ENCODE data around the gene ATP11C. TPM values are rescaled to one million over a fixed set of nuclear protein-coding genes. Genes with fewer than 3 reads are reported as not detected.
A peak's percentile ranks its signal among the peaks of the same experiment; 100 is the strongest.

The ATP11C gene
- total RNA-seq, 2 experiments from 2014 or later, result 15.2 to 18.2 TPM

DNA sequence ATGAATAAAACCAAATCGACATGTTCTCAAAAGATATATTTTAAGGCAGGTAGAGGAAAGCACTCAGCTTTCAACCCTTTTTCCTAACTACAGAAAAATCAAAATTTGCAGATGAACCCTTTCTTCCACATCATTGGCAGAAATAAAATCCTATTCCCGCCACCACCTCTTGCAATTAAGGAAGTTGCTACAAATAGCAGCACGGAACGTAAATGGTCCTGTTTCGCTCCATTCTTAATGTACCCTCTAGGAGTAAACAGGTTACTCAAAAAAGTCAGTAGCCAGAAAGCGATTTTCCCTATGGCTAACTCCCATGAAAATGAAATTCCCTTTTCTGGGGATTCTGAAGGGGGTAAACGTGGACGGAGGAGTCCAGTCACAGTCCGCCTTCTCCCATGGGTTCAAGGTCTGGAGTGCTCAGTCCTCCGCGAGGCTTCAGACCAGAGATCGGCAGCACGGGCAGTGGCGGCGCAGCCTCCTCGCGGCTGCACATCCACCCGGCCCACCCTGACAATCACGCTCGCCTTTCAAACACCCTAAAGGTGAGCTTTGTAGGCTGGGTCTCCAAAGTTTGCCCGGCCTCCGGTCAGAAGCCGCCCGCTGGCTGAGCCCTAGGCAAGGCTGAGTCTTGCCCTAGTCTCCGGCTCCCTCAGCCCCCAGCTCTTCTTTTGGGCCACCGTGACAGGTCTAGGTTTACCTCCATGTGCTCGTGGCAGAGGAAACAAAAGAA lies 1.8 kb downstream of the ATP11C start:
- no peak for ATAC-seq (ENCODE audit: poor library complexity)
- H3K4me3 ChIP-seq (ENCODE audit: low read length), result peak overlapping the region; percentile 78
- Mint-ChIP-seq H3K4me3 (peak overlapping the region; percentile 89), H3K27me3 (no peaks in the 10 kb centered on the region), H3K4me1 (ENCODE audit: low read depth) (peaks cover 45% of the 10 kb centered on the region), H3K27ac (peak overlapping the region; percentile 80), H3K9me3 (no peaks in the 10 kb centered on the region), H3K36me3 (ENCODE audit: low read depth) (peaks cover 10% of the 10 kb centered on the region)
- H3K4me1 ChIP-seq (ENCODE audit: insufficient read depth, low read length), result peaks cover 13% of the 10 kb centered on the region
- TF ChIP-seq, protein P1, sequence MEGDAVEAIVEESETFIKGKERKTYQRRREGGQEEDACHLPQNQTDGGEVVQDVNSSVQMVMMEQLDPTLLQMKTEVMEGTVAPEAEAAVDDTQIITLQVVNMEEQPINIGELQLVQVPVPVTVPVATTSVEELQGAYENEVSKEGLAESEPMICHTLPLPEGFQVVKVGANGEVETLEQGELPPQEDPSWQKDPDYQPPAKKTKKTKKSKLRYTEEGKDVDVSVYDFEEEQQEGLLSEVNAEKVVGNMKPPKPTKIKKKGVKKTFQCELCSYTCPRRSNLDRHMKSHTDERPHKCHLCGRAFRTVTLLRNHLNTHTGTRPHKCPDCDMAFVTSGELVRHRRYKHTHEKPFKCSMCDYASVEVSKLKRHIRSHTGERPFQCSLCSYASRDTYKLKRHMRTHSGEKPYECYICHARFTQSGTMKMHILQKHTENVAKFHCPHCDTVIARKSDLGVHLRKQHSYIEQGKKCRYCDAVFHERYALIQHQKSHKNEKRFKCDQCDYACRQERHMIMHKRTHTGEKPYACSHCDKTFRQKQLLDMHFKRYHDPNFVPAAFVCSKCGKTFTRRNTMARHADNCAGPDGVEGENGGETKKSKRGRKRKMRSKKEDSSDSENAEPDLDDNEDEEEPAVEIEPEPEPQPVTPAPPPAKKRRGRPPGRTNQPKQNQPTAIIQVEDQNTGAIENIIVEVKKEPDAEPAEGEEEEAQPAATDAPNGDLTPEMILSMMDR (IDR thresholded peaks at IDR 0.05), result no peak
- POLR2A ChIA-PET, result no interaction called here
- H3K9me3 ChIP-seq (ENCODE audit: control insufficient read depth in 1 of 2, insufficient read depth in 1 of 2, low read length in 2 of 2), result no peaks in the 10 kb centered on the region
- intact Hi-C loops (cut with DNase I, micrococcal nuclease), result loop anchor here in 1 of 2 experiments (10.0 kb wide), 1 partner anchor 116 kb away; no protein-coding TSS in a partner anchor
- peak in 7 of 14 experiments; percentile 0 to 38 (median 18) for DNase-seq
- CTCF ChIA-PET, result interaction anchor here (0.7 kb wide), 1 partner anchor 14 kb away, joined by 4 read pairs; no protein-coding TSS in a partner anchor
- no peaks in the 10 kb centered on the region for H3K36me3 ChIP-seq (ENCODE audit: insufficient read depth, low read length)
- no peaks in the 10 kb centered on the region for H3K27me3 ChIP-seq (ENCODE audit: control insufficient read depth in 1 of 2, insufficient read depth in 2 of 2, low read length in 2 of 2)
- H3K27ac ChIP-seq (ENCODE audit: low read depth in 1 of 2, low read length in 2 of 2), result no peak overlapping the region

DNA sequence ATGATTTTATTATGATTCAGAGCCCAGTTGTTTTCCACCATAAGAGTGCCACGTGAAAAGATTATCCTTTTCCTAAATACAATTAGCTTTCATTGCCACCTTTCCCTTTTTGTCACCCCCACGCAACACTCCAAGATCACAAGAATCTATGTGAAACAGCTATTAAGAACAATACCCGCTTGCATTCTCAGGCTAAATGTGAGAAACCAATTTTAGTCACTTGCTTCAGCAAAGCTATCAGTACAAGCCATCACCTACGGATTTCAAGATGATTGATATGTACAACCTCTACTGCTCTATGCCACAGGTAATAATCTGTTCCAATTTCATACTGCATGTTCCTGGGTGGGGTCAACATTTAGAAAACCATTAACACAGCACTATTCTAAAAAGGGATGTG lies 2.5 kb downstream of the ATP11C start:
- Mint-ChIP-seq H3K27me3 (no peaks in the 10 kb centered on the region), H3K9me3 (no peaks in the 10 kb centered on the region), H3K4me1 (ENCODE audit: low read depth) (peaks cover 51% of the 10 kb centered on the region), H3K4me3 (peak overlapping the region; percentile 89), H3K27ac (peak overlapping the region; percentile 80), H3K36me3 (ENCODE audit: low read depth) (peaks cover 10% of the 10 kb centered on the region)
- DNase-seq, result no peak
- H3K36me3 ChIP-seq (ENCODE audit: insufficient read depth, low read length), result no peaks in the 10 kb centered on the region
- intact Hi-C loops (cut with DNase I, micrococcal nuclease), result loop anchor here in 1 of 2 experiments (10.0 kb wide), 1 partner anchor 116 kb away; no protein-coding TSS in a partner anchor
- no peaks in the 10 kb centered on the region for H3K9me3 ChIP-seq (ENCODE audit: control insufficient read depth in 1 of 2, insufficient read depth in 1 of 2, low read length in 2 of 2)
- no peaks in the 10 kb centered on the region for H3K27me3 ChIP-seq (ENCODE audit: control insufficient read depth in 1 of 2, insufficient read depth in 2 of 2, low read length in 2 of 2)
- peak overlapping the region; percentile 78 for H3K4me3 ChIP-seq (ENCODE audit: low read length)
- H3K27ac ChIP-seq (ENCODE audit: low read depth in 1 of 2, low read length in 2 of 2), result no peak overlapping the region
- CTCF ChIA-PET, result interaction anchor here (0.7 kb wide), 1 partner anchor 13 kb away, joined by 4 read pairs; no protein-coding TSS in a partner anchor
- ATAC-seq (ENCODE audit: poor library complexity), result no peak
- TF ChIP-seq, protein P1 (IDR thresholded peaks at IDR 0.05), result no peak
- POLR2A ChIA-PET, result interaction anchor here (0.6 kb wide), 2 partner anchors 11 to 189 kb away, joined by 3 to 4 read pairs; no protein-coding TSS in a partner anchor
- peaks cover 13% of the 10 kb centered on the region for H3K4me1 ChIP-seq (ENCODE audit: insufficient read depth, low read length)

DNA sequence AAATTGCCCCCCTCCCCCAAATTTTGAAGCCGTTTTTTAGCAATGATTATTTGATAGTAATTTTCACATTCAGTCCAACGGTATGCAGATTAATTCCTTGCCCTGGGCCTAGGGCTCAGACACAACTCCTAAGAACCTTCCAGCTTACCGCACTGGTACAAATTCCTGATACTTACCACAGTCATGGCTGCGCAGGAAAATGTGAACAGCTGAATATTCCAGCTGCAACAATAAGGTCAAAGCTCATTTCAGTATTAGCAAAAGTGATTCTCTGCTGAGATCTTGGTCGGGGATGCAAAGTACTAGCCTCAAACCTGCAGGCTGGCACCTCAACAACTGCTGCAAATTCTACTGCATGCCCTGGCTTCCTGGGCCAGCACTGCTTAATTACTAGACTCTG lies 3.0 kb downstream of the ATP11C start:
- no peaks in the 10 kb centered on the region for H3K36me3 ChIP-seq (ENCODE audit: insufficient read depth, low read length)
- DNase-seq, result no peak
- POLR2A ChIA-PET, result no interaction called here
- CTCF ChIA-PET, result no interaction called here
- intact Hi-C loops (cut with DNase I, micrococcal nuclease), result loop anchor here in 1 of 2 experiments (10.0 kb wide), 1 partner anchor 115 kb away; no protein-coding TSS in a partner anchor
- Mint-ChIP-seq H3K9me3 (no peaks in the 10 kb centered on the region), H3K36me3 (ENCODE audit: low read depth) (peaks cover 10% of the 10 kb centered on the region), H3K27ac (no peak overlapping the region), H3K4me3 (peak overlapping the region; percentile 89), H3K4me1 (ENCODE audit: low read depth) (peaks cover 57% of the 10 kb centered on the region), H3K27me3 (no peaks in the 10 kb centered on the region)
- no peak for ATAC-seq (ENCODE audit: poor library complexity)
- H3K27me3 ChIP-seq (ENCODE audit: control insufficient read depth in 1 of 2, insufficient read depth in 2 of 2, low read length in 2 of 2), result no peaks in the 10 kb centered on the region
- TF ChIP-seq, protein P1 (IDR thresholded peaks at IDR 0.05), result no peak
- peaks cover 13% of the 10 kb centered on the region for H3K4me1 ChIP-seq (ENCODE audit: insufficient read depth, low read length)
- H3K27ac ChIP-seq (ENCODE audit: low read depth in 1 of 2, low read length in 2 of 2), result no peak overlapping the region
- H3K4me3 ChIP-seq (ENCODE audit: low read length), result no peak overlapping the region
- H3K9me3 ChIP-seq (ENCODE audit: control insufficient read depth in 1 of 2, insufficient read depth in 1 of 2, low read length in 2 of 2), result no peaks in the 10 kb centered on the region
